HEK293T (cell line): ENCODE results near the gene DRC1.

Source experiments
- CTCF ChIA-PET: fragments of 350-600 bp; formaldehyde crosslinking; extraction: SDS; loops from one replicate; lab custom pipeline; 2021; ENCODE audit warnings: antibody characterized with exemption, inconsistent platforms; lab: Yijun Ruan, JAX
- POLR2A ChIA-PET: fragments of 350-600 bp; formaldehyde crosslinking; extraction: SDS; loops from one replicate; lab custom pipeline; 2020; ENCODE audit warnings: antibody characterized with exemption, inconsistent platforms; lab: Yijun Ruan, JAX
- DNase-seq: peaks from one replicate; pipeline ENCODE4 v3.0.0; 2012; ENCODE audit warnings: mixed read lengths; ENCODE audit errors: extremely low spot score
- ARNT ChIP-seq: fragments of 450-650 bp; IDR thresholded peaks from 2 replicates; pipeline ENCODE4 v1.6.1; 2017; ENCODE audit warnings: mild to moderate bottlenecking
- BHLHE40 ChIP-seq: fragments of 450-650 bp; IDR thresholded peaks from 2 replicates; pipeline ENCODE4 v1.6.1; 2016; ENCODE audit warnings: mild to moderate bottlenecking, moderate library complexity, borderline replicate concordance
- CTBP1 ChIP-seq: fragments of 450-650 bp; IDR thresholded peaks from 2 replicates; pipeline ENCODE4 v1.6.1; 2016; ENCODE audit warnings: borderline replicate concordance
- ELF4 ChIP-seq: fragments of 450-650 bp; IDR thresholded peaks from 2 replicates; pipeline ENCODE4 v1.6.1; 2017; ENCODE audit warnings: antibody characterized with exemption
- FOXA1 ChIP-seq: fragments of 450-650 bp; IDR thresholded peaks from 2 replicates; pipeline ENCODE4 v1.6.1; 2016; ENCODE audit warnings: mild to moderate bottlenecking
- FOXK2 ChIP-seq: fragments of 450-650 bp; IDR thresholded peaks from 2 replicates; pipeline ENCODE4 v1.6.1; 2016; ENCODE audit warnings: mild to moderate bottlenecking
- FOXM1 ChIP-seq: fragments of 450-650 bp; IDR thresholded peaks from 2 replicates; pipeline ENCODE4 v1.6.1; 2017; ENCODE audit warnings: mild to moderate bottlenecking, borderline replicate concordance
- HDGF ChIP-seq: fragments of 450-650 bp; IDR thresholded peaks from 2 replicates; pipeline ENCODE4 v1.6.1; 2017; ENCODE audit warnings: antibody characterized with exemption, borderline replicate concordance
- L3MBTL2 ChIP-seq: fragments of 450-650 bp; conservative IDR thresholded peaks from 2 replicates; pipeline ENCODE4 v1.6.1; 2016; ENCODE audit warnings: mild to moderate bottlenecking
- LEF1 ChIP-seq: fragments of 450-650 bp; IDR thresholded peaks from 2 replicates; pipeline ENCODE4 v1.6.1; 2017; ENCODE audit warnings: mild to moderate bottlenecking, borderline replicate concordance
- NFRKB ChIP-seq: fragments of 450-650 bp; IDR thresholded peaks from 2 replicates; pipeline ENCODE4 v1.6.1; 2016; ENCODE audit warnings: mild to moderate bottlenecking, moderate library complexity
- PKNOX1 ChIP-seq: fragments of 450-650 bp; IDR thresholded peaks from 2 replicates; pipeline ENCODE4 v1.6.1; 2016
- SP1 ChIP-seq: fragments of 450-650 bp; IDR thresholded peaks from 2 replicates; pipeline ENCODE4 v1.6.1; 2017
- SUZ12 ChIP-seq: fragments of 450-650 bp; IDR thresholded peaks from 2 replicates; pipeline ENCODE4 v1.6.1; 2016; ENCODE audit warnings: mild to moderate bottlenecking
- TARDBP ChIP-seq: fragments of 450-650 bp; IDR thresholded peaks from 2 replicates; pipeline ENCODE4 v1.6.1; 2016
- ZNF384 ChIP-seq: fragments of 450-650 bp; IDR thresholded peaks from 2 replicates; pipeline ENCODE4 v1.6.1; 2016

The DRC1 gene

DNA sequence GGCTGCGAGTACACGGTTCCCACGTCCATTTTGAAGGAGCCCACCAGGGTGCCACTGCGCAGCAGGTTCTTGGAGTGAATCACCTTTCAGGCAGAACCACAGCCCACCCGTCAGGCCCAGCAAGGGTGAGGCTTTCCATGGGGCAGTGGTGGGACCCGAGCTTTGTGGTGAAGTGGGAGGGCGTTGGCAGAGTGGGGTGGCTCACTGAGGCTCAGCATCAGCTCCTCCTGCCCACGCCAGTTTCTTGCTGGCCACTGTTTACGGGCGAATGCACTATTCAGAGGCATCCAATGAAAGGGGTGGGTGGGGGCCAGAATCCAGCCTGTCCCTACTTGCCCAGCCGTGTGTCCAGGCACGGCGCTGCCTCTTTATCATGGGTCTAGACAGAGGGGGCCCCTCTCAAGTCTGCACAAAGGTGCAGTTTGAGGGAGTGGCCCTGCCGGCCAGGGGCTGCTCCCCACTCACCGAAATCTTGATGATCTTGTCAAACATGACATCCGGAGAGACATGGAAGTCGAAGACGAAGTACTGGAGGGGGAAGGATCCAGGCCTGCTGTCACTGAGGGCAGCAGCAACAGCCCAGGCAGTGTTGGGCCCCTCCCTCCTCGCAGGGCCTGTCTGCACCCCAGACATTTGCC, 87.6 kb downstream of the DRC1 start:
- ChIA-PET POLR2A (no interaction called here), CTCF (interaction anchor here (1.2 kb wide), 1 partner anchor 32 kb away, joined by 4 read pairs; no protein-coding TSS in a partner anchor)
- TF ChIP-seq FOXK2 (no peak), TARDBP (no peak)
- no peak for DNase-seq

DNA sequence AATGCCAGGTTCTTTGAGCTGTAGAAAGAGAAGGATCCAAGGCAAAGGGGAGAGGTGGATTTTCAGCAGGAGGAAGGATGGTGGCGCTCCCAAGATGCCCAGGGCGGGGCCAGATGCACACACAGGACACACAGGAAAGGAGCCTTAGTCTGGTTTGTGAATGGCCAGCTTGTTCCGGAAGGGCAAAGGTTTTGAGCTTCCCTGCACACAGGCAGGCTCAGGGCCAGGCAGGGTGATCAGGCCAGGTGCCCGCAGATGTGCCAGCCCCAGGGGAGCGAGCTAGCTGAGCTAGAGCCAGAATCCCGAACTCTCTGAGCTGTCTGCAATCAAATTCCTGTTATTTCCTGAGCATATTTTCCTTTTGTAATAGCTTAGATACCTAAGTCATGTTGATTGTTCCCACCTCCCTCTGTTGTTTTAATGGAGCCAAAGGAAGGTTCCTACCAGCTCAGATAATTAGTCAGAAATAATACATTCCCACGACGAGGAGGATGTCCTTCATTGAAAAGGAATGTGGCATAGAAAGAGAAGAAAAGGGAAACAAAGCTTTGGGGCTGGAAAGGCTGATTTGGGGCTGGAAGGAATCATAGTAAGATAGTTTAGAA, 89.9 kb downstream of the DRC1 start:
- ChIA-PET POLR2A (no interaction called here), CTCF (interaction anchor here (1.4 kb wide), 1 partner anchor 11 kb away, joined by 9 read pairs; no protein-coding TSS in a partner anchor)
- TF ChIP-seq FOXM1 (no peak), HDGF (no peak), ZNF384 (no peak), NFRKB (no peak), L3MBTL2 (no peak), BHLHE40 (no peak), TARDBP (no peak), CTBP1 (no peak), SP1 (no peak), SUZ12 (no peak), FOXK2 (no peak), FOXA1 (no peak)

GRCh38 chr2:26492749-26493515, 91.2 kb downstream of the DRC1 start:
- ChIA-PET POLR2A (no interaction called here), CTCF (no interaction called here)
- no peak for TF ChIP-seq ELF4
- TF ChIP-seq LEF1 = no peak
- TF ChIP-seq CTBP1 = no peak
- TF ChIP-seq SUZ12 = no peak
- TF ChIP-seq PKNOX1 = no peak

More for the DNA sequence above, 89.9 kb downstream of the DRC1 start:
- DNase-seq = no peak

GRCh38 chr2:26493566-26493965, 91.8 kb downstream of the DRC1 start:
- TF ChIP-seq NFRKB (no peak), LEF1 (no peak), L3MBTL2 (no peak)
- POLR2A ChIA-PET = no interaction called here
- no peak for DNase-seq
- CTCF ChIA-PET = no interaction called here

More at GRCh38 chr2:26492749-26493515, 91.2 kb downstream of the DRC1 start:
- DNase-seq = no peak

DNA sequence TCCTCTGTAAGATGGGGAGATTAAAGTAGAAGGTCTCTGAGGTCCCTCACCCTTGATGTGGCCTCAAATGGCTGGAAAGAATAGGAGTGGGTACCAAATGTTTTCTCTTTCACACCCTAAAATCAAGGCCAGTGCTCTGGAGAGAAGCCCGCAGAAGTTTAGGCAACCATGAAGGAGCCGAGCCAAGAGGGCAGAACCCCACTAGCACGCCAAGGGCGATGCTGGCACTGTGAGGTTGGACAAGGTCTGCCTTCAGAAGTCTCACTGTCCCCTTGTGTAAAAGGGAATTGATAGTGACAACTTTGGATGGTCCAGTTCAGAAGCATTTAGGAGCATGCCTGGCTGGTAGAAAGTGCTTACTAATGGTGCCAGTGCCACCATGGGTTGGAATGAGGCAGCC, 92.5 kb downstream of the DRC1 start:
- ChIA-PET POLR2A (no interaction called here), CTCF (no interaction called here)
- TF ChIP-seq LEF1 (no peak), SP1 (no peak), ARNT (no peak), TARDBP (no peak), HDGF (no peak), BHLHE40 (no peak), NFRKB (no peak), FOXM1 (no peak), FOXK2 (no peak), FOXA1 (no peak), ZNF384 (no peak), ELF4 (no peak), PKNOX1 (no peak)
- DNase-seq = no peak

DNA sequence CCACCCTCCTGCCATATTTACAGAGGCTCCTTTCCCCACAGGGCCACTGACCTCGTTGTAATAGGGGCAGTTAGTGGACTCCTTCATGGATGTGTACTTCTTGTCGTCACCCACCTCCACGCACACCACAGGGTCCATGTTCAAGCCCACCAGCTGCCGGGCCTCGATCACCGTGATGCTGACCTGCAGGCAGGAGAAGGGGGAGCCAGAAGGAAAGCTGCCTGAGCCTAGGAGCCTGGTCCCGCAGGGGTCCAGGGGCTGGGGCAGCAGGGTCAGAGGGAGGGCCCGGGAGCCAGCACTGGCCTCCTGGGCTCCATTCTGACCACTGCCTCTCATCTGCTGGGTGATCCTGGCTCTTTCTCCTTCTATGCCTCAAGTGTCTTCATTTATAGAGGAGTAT, 93.2 kb downstream of the DRC1 start:
- CTCF ChIA-PET = no interaction called here
- no peak for TF ChIP-seq PKNOX1
- TF ChIP-seq ELF4 = no peak
- no peak for TF ChIP-seq FOXK2
- TF ChIP-seq SP1 = no peak
- no peak for TF ChIP-seq SUZ12
- TF ChIP-seq HDGF = no peak
- no peak for TF ChIP-seq ZNF384
- no peak for TF ChIP-seq LEF1
- TF ChIP-seq ARNT = no peak
- no peak for TF ChIP-seq FOXM1
- no peak for TF ChIP-seq CTBP1
- TF ChIP-seq L3MBTL2 = no peak
- TF ChIP-seq NFRKB = no peak
- no peak for TF ChIP-seq TARDBP
- no peak for TF ChIP-seq FOXA1
- TF ChIP-seq BHLHE40 = no peak

More for the DNA sequence above, 93.2 kb downstream of the DRC1 start:
- POLR2A ChIA-PET = no interaction called here
- no peak for DNase-seq
